Middle frontal gyrus (tissue), 1 donor: Measurements from ENCODE around the gene HOXA7.

ENCODE experiments used
- DNase-seq: peaks from one replicate; pipeline ENCODE4 v3.0.0-alpha.2; 2015; ENCODE audit warnings: low spot score; ENCODE audit errors: extremely low spot score

Gene HOXA7

DNA sequence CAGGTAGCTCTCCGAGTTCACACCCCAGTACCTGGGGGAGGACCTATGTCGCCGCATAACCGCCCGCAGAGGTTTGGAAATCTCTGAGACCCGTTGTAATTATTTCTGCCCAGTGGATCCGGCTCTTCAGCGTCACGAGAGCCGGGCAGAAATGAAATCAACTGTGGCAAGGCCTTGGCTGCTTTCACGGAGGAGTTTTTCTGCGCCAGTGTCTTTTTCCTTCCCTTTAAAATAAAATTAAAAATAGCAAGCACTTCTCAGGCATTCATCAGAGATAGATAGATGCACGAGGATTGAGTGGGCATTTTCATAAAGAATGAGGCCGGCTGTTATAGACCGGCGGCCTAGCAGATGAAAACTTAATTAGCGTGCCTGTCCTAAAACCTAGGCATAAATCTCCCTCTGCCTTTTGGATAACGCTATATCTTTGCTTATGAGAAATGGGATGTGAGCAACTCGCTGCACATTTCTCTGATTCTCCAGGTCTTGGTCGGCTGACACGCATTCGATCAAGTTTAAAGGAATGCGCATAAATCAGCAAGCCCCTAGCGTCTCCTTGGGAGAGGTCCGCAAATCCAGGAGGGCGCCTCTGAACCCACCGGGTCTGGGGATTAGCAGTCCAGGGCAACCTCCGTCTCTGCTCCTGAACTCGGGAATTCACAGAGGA is 37.0 kb upstream of the HOXA7 start:
- no peak for DNase-seq

DNA sequence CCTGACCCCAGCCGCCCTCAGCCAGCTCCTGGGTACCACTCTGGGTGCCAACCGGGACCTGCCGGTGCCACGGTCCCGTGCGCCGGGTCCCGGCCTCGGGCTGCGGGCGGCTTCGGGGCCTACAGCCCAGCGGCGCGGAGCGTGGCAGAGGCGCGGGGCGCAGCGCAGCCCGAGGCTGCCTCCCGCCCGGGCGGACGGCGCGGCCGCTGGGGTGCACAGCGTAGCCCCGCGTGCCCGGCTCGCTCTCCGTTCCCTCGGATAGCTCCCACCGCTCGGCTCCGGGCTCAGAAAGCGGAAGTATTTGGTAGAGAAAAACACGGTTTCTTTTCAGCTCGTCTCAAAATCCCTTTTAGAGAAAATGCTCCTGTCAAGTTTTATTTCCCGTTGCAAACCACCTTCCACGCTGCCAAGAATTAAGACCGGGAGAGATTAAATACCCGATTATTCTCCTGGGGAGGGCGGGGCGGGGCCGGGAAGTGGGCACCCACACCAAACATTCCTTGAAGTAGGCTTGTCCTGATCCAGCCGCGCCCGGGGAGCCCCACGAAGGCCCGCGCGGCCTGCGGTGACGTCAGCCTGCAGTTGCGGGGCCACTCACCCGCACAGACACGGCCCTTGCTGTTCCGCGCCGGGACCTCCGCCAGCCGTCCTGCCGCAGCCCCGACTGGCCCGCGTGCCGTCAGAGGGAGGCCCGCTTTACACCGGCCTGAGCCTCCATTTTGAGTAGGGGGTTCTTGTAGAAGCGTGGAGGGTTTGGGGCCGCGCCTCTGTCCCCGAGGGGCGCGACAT is 36.3 kb upstream of the HOXA7 start:
- DNase-seq, result no peak

DNA sequence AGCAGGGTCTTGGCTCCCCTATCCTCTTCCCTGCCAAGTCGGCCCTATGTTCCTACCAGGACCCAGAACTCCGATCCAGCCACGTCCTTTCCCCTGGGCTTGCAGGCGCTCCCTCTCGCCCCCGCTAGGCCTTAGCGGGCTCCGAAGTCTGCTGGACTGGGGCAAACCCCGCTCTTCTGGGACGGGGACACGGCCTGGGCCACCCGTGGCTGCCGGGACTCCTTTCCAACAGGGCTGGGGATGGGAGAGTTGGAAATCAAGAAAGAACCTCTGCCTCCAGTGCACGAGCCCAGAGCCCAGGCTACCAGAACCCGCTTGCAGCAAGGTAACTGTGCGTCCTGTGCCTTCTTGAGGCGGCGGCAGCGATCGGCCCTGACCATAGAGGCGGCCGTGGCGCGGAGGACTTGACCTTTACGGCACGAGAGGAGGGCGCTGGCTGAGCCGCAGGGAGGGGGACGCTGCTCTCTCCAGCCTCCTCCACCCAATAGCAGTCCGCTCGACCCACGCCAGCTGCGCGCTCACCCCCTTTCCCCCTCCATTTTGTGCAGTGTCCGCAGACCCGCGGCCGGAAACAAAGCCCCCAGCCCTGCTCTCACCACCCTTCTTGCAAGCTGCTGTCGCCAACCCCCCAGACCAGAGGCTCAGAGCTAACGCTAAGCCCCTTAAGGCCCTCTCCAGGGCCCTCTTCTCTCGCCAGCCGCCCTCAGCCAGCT is 35.5 kb upstream of the HOXA7 start:
- no peak for DNase-seq

DNA sequence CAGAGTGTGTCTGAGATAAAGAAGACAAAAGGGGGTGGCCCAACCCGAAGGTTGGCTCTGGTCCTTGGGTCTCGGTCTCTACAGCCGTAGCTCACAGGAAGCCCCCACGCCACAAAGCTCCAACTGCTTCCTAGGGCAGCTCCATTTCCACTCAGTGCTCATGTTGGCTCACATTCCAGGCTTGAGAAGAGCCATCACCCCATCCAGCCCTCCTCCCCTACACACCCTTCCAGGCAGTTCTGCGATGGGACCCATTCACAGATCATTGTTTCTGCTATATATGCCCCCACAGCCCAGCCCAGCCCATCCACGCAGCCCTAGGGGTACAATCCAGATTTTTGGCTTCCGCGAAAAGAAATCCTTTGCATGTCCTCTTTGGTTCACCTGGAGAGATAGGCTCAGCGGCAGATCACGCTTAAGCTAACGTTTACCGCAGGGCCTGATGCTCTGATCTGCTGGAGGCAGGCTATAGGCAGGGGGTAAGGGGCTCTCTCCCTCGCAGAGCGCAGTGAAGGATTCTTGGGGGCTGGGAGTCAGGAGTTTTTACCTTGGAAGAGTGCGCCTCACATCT is 34.8 kb upstream of the HOXA7 start:
- DNase-seq, result no peak

DNA sequence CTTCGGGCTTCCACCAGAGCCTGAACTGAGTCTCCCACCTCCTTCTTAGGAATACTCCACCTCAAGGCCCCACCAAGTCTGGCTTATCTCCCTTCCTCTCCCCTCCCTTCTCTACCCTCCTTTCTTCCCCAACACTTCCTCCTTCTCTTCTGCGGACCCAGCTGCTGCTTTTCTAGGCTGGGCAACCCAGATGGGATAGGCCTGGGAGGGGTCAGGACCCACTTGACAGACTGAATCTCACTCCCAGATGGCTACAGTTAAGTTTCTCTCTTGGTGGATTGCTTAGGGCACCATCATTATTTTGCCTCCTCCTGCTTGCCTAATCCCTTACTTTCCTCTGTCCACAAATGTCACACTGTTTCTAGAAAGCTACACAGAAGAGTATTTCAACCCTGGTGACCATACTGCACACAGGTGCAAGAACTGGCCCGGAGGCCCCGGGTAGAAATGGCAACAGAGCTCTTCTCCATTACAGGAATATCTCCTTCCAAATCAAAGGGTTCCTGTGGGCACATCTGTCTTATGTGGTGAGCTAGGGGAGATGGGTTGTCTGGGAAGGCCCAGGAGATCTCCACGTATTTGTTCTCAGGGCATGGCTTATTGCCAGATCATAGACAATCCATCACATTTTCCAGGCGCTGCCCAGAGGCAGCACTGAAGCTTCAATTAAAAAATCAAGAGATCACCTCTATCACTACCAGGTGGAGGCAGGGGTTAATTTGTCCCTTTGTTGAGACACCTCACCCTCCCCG is 33.7 kb upstream of the HOXA7 start:
- DNase-seq, result no peak

DNA sequence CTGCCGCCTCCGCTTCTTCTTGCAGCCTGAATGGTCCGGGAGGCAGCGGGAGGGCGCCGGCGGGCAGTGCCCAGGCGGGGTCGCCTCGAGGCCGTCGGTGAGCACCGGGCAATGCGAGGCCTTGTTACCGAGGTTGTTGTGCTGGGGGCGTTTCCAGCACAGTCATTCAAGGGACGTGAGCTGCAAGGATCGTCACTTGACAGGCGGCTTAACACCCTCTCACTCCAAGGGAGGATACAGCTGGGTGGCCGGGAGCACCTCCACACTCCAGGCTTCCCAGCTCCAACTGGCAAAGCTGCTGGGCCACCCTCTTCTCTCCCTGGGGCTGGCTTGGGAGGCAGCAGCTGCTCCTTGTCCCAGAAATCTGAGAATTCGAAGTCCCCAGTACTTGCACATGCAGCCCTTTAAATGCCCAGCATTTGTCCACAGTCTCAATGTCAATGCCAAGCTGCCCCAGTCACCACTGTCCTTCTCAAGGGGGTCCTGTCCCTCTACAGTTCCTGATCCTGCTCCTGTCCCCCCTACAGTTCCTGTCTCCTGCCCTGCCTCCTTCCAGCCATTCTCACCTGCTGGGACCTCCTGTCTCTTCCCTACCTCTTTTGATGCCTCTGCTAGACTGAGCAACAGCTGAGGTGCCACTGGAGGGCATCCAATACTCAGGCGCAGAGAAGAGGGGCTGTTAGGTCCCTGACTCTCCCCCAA is 33.0 kb upstream of the HOXA7 start:
- no peak for DNase-seq

DNA sequence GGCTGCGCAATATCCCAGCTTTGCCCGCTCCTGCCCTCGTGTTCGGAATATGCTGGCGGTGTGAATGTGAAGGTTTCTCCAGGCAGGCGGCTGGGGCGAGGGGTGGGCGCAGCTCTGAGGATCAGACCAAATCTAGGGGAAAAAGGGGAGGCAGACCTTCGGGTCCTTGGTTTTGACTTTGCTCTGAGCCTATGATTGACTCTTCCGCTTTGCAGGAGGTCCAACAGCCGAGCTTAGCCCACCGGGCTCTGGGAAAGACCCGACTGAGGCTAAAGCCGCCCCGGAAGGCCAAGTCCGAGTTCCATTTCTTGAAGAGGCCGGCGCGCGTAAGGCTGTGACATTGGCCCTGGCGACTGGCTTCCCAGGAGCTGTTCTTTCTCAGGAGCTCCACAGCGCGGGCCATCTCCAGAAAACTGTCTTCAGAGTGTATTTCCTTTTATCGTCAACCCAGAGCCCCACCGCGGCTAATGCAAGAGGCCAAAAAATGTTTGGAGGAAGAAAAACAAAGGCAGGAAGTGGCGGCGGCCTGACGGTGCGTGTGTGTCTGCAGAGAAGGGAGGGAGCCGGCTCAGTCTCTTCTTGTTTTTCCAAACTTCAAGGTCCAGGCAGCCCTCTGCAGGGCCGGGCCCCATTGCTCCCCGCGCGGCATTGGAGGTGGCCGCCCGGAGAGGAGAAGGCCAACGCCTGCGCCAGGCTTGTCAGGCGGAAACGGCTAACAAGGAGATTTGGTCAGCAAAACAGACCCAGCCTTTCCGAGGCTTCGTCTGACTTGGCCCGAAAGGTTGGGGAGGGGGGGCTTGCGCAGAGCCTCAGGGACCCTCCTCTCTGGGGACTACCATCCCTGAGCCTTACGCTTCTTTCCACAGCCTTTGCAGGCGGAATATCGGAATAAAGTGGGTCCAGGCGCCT is 32.2 kb upstream of the HOXA7 start:
- no peak for DNase-seq

DNA sequence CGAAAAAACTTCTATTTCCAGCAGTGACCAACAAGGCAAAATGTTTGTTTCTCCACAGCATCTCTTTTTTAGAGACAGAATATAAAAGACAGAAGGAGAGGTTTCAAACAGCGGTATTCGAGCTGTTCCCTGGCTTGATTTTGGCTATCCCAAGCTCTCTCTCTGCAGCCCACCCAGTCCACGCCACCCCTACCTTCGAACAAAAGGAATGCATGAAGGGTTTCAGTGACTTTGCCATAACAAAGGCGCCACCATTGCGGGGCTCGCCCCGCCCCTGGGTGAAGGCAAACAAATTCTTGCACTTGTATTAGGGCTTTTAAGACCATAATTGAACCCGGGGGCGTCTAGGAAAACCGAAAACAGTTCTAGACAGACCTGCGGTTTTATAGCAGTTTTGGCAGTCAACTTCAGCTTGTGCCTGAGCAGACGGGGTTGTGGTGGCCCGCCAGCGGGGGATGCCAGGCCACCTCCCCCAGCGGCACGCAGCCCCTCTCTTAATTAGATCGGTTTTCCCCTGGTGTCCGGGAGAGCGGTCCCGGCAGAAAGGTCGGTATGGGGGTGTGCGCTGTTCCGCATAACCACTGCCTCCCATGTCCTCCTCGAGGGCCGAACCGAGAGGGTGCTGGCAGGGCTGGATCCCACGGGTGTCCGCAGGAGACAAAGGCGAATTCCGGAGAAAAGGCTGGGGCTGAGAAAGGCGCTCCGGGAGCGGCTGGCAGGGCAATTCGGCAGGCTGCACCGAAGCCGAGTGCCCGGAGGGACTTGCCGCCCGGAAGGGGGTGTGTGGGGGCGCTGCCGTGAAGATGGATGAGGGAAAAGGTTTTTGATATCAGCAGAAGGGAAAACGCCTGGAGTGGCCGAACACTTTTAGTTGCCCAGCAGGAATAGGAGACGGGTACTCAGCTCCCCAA is 31.3 kb upstream of the HOXA7 start:
- no peak for DNase-seq

DNA sequence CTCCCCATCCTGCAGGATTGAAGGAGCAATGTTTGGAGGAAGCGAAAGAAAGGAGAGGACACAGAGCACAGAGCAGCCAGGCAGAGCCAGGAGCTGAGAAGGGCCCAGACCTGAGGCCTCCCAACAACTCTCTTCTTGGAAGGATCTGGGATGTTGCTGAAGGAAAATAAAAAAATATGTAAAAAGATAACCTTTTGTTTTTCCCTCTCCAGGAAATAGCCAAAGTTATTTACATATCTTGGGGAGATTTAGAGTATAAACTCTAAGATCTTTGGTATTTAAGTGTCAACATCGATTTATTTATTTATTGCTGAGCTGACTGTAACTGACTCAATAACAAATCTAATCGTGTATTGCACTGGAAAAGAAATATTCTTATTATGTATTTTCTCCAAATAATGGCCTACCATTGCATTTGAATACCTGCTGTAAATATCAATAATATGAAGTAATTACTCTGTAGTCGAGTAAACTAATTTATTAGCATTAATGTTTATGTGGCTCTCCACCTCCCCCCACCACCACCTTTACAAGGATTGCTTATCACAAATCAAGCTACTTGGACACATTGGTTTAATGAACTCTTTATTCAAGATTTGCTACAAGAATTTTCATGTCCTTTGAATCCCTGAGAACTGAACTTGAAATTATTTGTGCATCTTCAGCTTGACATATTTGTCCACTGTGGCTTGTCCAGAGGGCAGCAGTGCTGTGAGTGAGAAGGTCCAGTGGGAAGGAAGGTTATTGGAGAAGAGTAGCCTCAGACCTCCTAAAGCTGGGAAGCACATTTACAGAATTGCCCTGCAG is 30.4 kb upstream of the HOXA7 start:
- DNase-seq, result no peak

DNA sequence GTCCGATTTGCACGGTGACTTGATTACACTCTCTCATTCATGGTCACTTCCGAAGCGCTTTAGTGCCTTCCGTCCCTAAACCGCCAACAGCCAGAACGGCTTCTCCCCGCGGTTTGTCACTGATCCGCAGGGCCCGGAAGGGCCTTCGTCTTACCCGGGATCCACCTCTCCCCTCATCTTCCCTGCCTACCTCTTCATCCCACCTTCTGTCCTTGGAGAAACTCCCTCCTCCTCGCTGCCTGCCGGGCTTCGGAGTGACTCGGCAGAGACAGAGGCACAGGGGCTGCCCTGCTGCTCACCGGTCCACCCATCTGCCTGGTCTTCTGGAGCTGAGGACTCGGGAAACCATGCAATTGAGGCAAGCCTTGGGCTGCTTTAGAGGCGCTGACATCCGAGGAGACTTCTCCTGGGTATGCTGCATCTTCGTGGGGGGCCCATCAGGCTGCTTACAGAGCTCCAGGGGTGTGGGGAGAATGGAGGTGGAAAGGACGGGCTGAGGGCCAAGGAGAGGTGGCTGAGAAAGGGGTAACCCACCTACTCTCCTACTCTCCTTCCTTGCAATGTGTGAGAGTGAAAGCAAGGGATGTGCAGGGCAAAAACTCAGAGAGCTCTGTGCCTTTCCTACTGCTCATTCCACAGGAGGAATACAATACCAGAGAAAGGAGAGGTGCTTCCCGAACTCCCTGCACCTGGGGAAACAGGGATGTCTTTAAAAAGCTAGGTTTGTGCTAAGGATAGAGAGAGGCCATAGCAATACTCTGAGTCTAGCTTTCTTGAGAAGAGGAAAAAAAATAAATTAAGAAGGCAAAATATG is 29.6 kb upstream of the HOXA7 start:
- DNase-seq, result no peak

DNA sequence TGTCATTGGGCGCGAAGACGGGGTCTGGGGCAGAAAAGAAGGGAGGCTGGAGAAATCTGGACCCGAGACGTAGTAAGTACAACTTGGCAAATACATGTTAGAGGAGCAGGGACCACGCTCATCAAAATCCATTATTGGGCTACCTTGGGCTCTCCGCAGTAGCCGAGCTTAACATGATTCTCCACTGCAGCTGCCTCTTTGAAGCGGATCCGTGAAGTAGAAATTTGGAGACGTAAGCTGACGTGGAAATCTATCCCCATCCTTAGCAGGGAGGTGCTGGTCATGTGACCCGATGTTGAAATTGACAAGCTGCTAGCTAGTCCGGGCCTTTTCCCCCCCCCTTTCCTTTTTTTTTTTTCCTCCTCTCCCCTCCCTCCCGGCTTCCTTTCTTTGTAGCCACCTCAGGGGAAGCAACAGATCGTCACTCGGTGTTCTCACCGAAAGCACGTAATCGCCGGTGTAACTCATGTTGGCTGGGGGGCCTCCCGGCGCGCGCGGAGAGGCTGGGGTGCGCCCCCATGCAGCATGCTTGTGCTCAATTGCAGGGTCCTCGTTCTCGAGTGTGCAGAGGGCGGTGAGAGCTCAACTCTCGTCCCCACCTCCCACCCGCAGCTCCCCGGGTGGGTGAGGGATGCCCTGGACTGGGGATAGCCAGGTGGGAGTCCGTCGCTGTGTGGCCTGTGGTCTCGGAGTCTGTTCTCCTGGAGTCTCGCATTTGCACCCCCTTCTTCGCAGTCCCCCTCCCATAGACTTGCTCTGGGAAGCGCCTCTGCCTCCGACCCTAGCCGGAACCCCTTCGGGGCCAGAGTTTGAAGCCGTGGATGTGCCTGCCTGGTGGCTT is 28.8 kb upstream of the HOXA7 start, which contains the start of gene HOXA11:
Gene HOXA11 (minus strand): TSS at position 220 of the 841 bp plus-strand sequence. CDS start 88 bp downstream, at position 132.
- DNase-seq, result no peak

DNA sequence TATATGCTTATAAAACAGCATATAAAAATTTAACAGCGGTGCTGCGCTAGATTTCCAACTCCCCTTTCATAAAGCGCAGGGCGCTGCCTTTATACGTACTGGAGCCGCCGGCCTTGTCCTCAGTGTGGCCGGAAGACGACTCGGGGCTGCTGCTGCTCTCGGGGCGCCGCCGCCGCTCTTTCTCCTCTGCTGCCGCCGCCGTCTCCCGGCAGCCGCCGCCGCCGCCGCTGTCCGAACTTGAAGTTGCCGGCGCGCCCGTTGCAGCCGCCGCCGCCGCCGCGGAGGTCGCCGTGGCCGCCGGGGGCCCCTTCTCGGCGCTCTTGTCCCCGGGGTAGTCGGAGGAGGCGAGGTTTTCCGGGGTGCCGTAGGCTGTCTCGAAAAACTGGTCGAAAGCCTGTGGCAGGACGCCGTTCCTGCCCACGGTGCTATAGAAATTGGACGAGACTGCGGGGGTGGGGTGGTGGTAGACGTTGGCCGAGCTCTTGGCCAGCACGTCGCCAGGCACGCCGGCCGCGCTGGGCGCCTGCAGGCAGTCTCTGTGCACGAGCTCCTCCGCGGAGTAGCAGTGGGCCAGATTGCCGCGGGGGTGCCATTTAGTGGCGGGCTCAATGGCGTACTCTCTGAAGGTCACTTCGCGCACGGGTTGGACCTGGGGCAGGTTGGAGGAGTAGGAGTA is 28.0 kb upstream of the HOXA7 start:
- DNase-seq, result no peak

DNA sequence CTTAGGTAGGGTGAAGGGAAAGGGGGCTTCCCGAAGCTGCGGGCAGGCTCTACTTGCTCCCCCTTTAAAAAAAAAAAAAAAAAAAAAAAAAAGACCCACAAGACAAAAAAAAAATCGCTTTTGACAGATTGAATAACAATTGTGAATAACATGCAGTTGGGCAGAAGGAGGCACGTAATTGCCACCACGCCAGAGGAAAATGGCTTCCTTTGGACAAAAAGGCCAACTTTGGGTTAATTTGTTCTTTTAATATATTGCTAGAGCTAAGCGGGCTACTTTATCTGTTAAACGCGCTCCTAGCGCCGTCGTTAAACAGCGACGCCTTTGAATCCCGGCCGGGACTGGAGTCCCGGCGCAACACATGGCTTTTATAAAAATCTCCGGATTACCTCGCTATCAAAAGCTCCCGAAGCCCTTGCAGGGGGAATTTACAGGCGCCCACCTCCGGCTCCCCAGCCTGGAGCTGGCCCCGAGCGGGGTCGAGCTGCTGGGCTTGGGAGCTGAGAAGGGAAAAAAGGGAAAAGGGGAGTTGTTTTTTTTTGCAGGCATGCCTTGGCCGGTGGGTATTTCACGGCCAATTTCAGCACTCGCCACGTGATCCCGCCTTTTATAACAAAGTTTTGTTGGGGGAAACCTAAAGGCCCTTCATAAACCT is 27.3 kb upstream of the HOXA7 start:
- DNase-seq, result no peak

DNA sequence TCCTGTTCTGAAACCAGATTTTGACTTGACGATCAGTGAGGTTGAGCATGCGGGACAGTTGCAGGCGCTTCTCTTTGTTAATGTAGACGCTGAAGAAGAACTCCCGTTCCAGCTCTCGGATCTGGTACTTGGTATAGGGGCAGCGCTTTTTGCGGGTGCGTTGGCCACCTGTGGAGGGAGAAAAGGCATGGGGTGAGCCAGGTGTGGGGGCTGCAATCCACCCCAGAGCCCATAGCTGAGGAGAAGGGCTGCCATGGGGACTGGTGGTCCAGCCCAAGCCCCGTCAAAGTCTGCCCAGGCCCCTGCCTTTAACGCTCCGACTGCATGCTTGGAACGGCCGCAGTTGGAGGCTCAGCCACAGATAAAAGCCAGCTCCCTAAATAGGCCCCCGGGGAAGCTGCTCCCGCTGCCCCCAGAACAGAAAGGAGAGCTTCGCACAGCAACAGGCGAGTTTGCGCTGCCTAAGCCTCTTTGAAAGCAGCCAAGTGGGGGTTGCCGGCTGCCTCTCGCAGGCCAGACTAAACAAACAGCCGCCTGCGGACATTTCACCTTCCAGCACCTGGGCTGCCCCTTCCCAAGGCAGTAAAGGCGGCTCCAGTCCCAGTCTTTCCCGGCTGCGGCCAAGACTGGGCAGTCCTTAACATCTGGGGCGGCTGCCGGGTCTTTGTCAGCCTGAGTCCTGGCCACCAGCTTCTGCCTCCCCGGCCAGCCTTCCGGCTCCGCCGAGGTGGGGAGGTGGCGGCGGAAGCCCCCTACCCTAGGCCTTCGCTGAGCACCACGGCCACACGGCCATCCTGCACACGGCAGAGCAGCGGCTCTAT is 26.6 kb upstream of the HOXA7 start:
- no peak for DNase-seq
